Panc1 (cell line): ENCODE data around the gene MED17. TPM values are rescaled to one million over a fixed set of nuclear protein-coding genes. Genes with fewer than 3 reads are reported as not detected.
"Not testable (repeated sequence)": the region's sequence is repeated elsewhere in the genome, so short reads cannot be mapped to it uniquely, and the experiment has no call there.

Experiments used
- ATAC-seq: fragments of 200-7000 bp; cut with Tn5 transposase; 2 replicates; pipeline ENCODE4 v1.9.1; 2020; ENCODE audit warnings: mild to moderate bottlenecking, moderate library complexity
- BruUV-seq: library from RNA; stranded (reverse); fragments of 400-500 nt; replicated peaks from 2 replicates; lab custom pipeline; 2021; lab: Mats Ljungman, UMichigan
- CTCF ChIA-PET: fragments of 300-600 bp; sonication (Branson Sonifier 250); formaldehyde crosslinking; loops from one replicate; lab custom pipeline; 2022; ENCODE audit warnings: antibody characterized with exemption; lab: Charles Lee
- POLR2A ChIA-PET: fragments of 300-600 bp; sonication (Branson Sonifier 250); formaldehyde crosslinking; loops from one replicate; lab custom pipeline; 2022; ENCODE audit warnings: antibody characterized with exemption; lab: Charles Lee
- DNase-seq: peaks from one replicate; pipeline ENCODE4 v3.0.0-alpha.2; 2010; ENCODE audit warnings: low read depth, low spot score
- H3K27ac ChIP-seq: 2 replicates; pipeline ENCODE4 v1.5.1; 2011; ENCODE audit warnings: mild to moderate bottlenecking, low read length, inconsistent platforms
- H3K27me3 ChIP-seq: fragments of 200-500 bp; sonication (Bioruptor generic); 2 replicates; pipeline ENCODE4 v1.6.0; 2014; ENCODE audit warnings: low read length, inconsistent platforms; ENCODE audit not compliant: control insufficient read depth, insufficient read depth
- H3K36me3 ChIP-seq: fragments of 200-500 bp; sonication (Bioruptor generic); 2 replicates; pipeline ENCODE4 v1.5.1; 2014; ENCODE audit warnings: inconsistent platforms, mild to moderate bottlenecking, low read length, moderate library complexity; ENCODE audit not compliant: control insufficient read depth, insufficient read depth
- H3K4me1 ChIP-seq: 2 replicates; pipeline ENCODE4 v1.5.1; 2011; ENCODE audit warnings: inconsistent platforms, mild to moderate bottlenecking, low read length, moderate library complexity; ENCODE audit not compliant: control insufficient read depth, insufficient read depth
- H3K4me3 ChIP-seq, 2 experiments: 2 replicates each; pipeline ENCODE4 v1.5.1; 2011 to 2012; ENCODE audit warnings: low read depth in 2 of 2, low read length in 2 of 2, mild to moderate bottlenecking in 2 of 2, inconsistent platforms in 1 of 2, moderate library complexity in 1 of 2
- H3K9me3 ChIP-seq: fragments of 200-500 bp; sonication (Bioruptor generic); 2 replicates; pipeline ENCODE4 v1.5.1; 2014; ENCODE audit warnings: low read depth, mild to moderate bottlenecking, inconsistent platforms, low read length, moderate library complexity; ENCODE audit not compliant: control insufficient read depth, insufficient read depth
- CTCF ChIP-seq: fragments of 450-650 bp; IDR thresholded peaks from 2 replicates; pipeline ENCODE4 v1.5.1; 2017; ENCODE audit warnings: mild to moderate bottlenecking
- POLR2AphosphoS5 ChIP-seq: IDR thresholded peaks from 2 replicates; pipeline ENCODE4 v1.6.1; 2012; ENCODE audit warnings: mild to moderate bottlenecking, low read depth, low read length, moderate library complexity
- REST ChIP-seq, 2 experiments: IDR thresholded peaks; 2 replicates each; pipeline ENCODE4 v1.6.1; 2011 to 2012; ENCODE audit warnings: low read depth in 2 of 2, control low read depth in 1 of 2, low read length in 1 of 2, mild to moderate bottlenecking in 1 of 2, moderate library complexity in 1 of 2; ENCODE audit not compliant: insufficient read depth in 1 of 2
- SIN3A ChIP-seq: IDR thresholded peaks from 2 replicates; pipeline ENCODE4 v1.6.1; 2012; ENCODE audit warnings: low read depth, mild to moderate bottlenecking, low read length, moderate library complexity, borderline replicate concordance; ENCODE audit not compliant: insufficient read depth
- TCF7L2 ChIP-seq: IDR thresholded peaks from 2 replicates; pipeline ENCODE4 v1.6.1; 2011; ENCODE audit warnings: mild to moderate bottlenecking, low read depth, low read length, inconsistent platforms
- in situ Hi-C: cut with HindIII; loops from 2 replicates; pipeline ENCODE4 v1.10.0; 2016; ENCODE audit warnings: low sequenced_read_pairs, low pct_unique_long_range_greater_than_20kb
- intact Hi-C: fragments of 100-400 bp; cut with micrococcal nuclease; formaldehyde crosslinking; loops from one replicate; pipeline ENCODE4 v1.10.0; 2022; ENCODE audit not compliant: unreplicated experiment
- total RNA-seq: library from RNA; stranded (reverse); gene quantifications from one replicate; pipeline ENCODE4 v1.2.1, GENCODE V29; 2021; ENCODE audit not compliant: unreplicated experiment

The MED17 gene
- total RNA-seq, 1 experiment from 2014 or later, result 52.4 TPM

GRCh38 chr11:93773045-93773477, 11.0 kb upstream of the MED17 start:
- in situ Hi-C loops, result no loop called here
- no TSS peak for BruUV-seq
- Histone ChIP-seq H3K9me3 (no peaks in the 10 kb centered on the region), H3K36me3 (no peaks in the 10 kb centered on the region), H3K27me3 (no peaks in the 10 kb centered on the region), H3K4me1 (no peaks in the 10 kb centered on the region), H3K4me3 (no peak overlapping the region), H3K27ac (no peak overlapping the region)
- POLR2A ChIA-PET, result no interaction called here
- no peak for ATAC-seq
- TF ChIP-seq REST (IDR thresholded peaks at IDR 0.05; ENCODE audit: insufficient read depth in 1 of 2, low read depth in 2 of 2, low read length in 1 of 2) (peak; percentile 73 to 75; a peak in 3 of 4 replicates), TCF7L2 (no peak)
- intact Hi-C loops, result no loop called here
- DNase-seq, result no peak
- CTCF ChIA-PET, result no interaction called here

GRCh38 chr11:93773601-93774200, 10.4 kb upstream of the MED17 start:
- in situ Hi-C loops, result no loop called here
- Histone ChIP-seq H3K36me3 (no peaks in the 10 kb centered on the region), H3K4me3 (no peak overlapping the region), H3K27me3 (no peaks in the 10 kb centered on the region), H3K27ac (no peak overlapping the region), H3K9me3 (no peaks in the 10 kb centered on the region), H3K4me1 (no peaks in the 10 kb centered on the region)
- ChIA-PET POLR2A (no interaction called here), CTCF (no interaction called here)
- no TSS peak for BruUV-seq
- intact Hi-C loops, result no loop called here
- no peak for DNase-seq
- ATAC-seq, result no peak
- TF ChIP-seq POLR2AphosphoS5 (no peak), TCF7L2 (no peak), REST (IDR thresholded peaks at IDR 0.05; ENCODE audit: insufficient read depth in 1 of 2, low read depth in 2 of 2, low read length in 1 of 2) (no peak), CTCF (no peak), SIN3A (no peak)

GRCh38 chr11:93774560-93774959, 9.5 kb upstream of the MED17 start:
- intact Hi-C loops, POLR2A ChIA-PET, H3K27ac ChIP-seq, H3K27me3 ChIP-seq, H3K36me3 ChIP-seq, H3K9me3 ChIP-seq, ATAC-seq, in situ Hi-C loops, CTCF ChIA-PET, DNase-seq, H3K4me1 ChIP-seq, H3K4me3 ChIP-seq, BruUV-seq: not testable (repeated sequence)
